ENCODE data around the gene RUFY4.

DNA sequence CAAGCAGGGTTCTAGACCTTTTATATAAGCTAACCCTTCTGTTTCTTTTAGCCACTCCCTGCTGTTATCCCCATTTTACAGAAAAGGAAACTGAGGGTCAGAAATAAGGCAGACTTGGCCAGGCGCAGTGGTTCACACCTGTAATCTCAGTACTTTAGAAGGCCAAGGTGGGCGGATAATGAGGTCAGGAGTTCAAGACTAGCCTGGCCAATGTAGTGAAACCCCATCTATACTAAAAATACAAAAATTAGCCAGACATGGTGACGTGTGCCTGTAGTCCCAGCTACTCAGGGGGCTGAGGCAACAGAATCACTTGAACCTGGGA, 14.3 kb downstream of the RUFY4 start:
- TF ChIP-seq, protein P1, sequence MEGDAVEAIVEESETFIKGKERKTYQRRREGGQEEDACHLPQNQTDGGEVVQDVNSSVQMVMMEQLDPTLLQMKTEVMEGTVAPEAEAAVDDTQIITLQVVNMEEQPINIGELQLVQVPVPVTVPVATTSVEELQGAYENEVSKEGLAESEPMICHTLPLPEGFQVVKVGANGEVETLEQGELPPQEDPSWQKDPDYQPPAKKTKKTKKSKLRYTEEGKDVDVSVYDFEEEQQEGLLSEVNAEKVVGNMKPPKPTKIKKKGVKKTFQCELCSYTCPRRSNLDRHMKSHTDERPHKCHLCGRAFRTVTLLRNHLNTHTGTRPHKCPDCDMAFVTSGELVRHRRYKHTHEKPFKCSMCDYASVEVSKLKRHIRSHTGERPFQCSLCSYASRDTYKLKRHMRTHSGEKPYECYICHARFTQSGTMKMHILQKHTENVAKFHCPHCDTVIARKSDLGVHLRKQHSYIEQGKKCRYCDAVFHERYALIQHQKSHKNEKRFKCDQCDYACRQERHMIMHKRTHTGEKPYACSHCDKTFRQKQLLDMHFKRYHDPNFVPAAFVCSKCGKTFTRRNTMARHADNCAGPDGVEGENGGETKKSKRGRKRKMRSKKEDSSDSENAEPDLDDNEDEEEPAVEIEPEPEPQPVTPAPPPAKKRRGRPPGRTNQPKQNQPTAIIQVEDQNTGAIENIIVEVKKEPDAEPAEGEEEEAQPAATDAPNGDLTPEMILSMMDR (conservative IDR thresholded peaks at IDR 0.05; ENCODE audit: low read depth, low read length) = no peak
- TF ChIP-seq EZH2 (IDR thresholded peaks at IDR 0.05; ENCODE audit: borderline replicate concordance, low read depth, low read length, poor library complexity, severe bottlenecking) = no peak
